K562 (cell line): ENCODE data around the gene HDHD5. TPM values are rescaled to one million over a fixed set of nuclear protein-coding genes. Genes with fewer than 3 reads are reported as not detected.

ENCODE experiments used
- CUX1 ChIP-seq: fragments of 200-800 bp; sonication (Bioruptor generic); IDR thresholded peaks from 2 replicates; pipeline ENCODE4 v1.6.1; 2016; ENCODE audit warnings: missing genetic modification characterization, missing compliant biosample characterization
- HCFC1 ChIP-seq: IDR thresholded peaks from 2 replicates; pipeline ENCODE4 v1.6.1; 2012; ENCODE audit warnings: low read depth, low read length, improper control_type of control experiment
- PATZ1 ChIP-seq: fragments of 250-450 bp; sonication (Bioruptor Pico); IDR thresholded peaks from 2 replicates; pipeline ENCODE4 v1.5.0; 2020; ENCODE audit warnings: mild to moderate bottlenecking, borderline replicate concordance
- PREB ChIP-seq: sonication (generic); formaldehyde crosslinking; IDR thresholded peaks from 2 replicates; pipeline ENCODE4 v1.8.1; 2023; ENCODE audit warnings: mild to moderate bottlenecking, missing genetic modification reagents
- polyA plus RNA-seq, 8 experiments: library from polyadenylated mRNA; depleted of rRNA in 4 of 8; stranded (reverse) in 5 of 8; unstranded in 3 of 8; fragments of >200 nt; fragmentation: Nextera tagmentation in 2 of 8; fragmentation: Illumina TruSeq in 1 of 8; extraction: Ambion mirVana in 2 of 8; extraction: Trizol in 1 of 8; gene quantifications; 2 replicates each; pipeline versions ENCODE4 v1.2.1 to v1.2.3, GENCODE V29; 2011 to 2014; ENCODE audit warnings: inconsistent platforms in 1 of 8, missing spikeins in 1 of 8
- total RNA-seq, 7 experiments: library from RNA; depleted of rRNA in 6 of 7; stranded (reverse); fragments of >200 nt in 6 of 7; fragmentation: Illumina TruSeq in 2 of 7; extraction: Trizol in 2 of 7; gene quantifications; 2 replicates each; pipeline versions ENCODE4 v1.2.1 to v1.2.3, GENCODE V29; 2011 to 2021; ENCODE audit warnings: low replicate concordance in 1 of 7
- TF ChIP-seq, protein P1 (sequence below): fragments of 250-450 bp; sonication (Bioruptor Pico); IDR thresholded peaks from 2 replicates; pipeline ENCODE4 v1.5.0; 2021
- TF ChIP-seq, protein P2 (sequence below): fragments of 250-450 bp; sonication (Bioruptor Pico); IDR thresholded peaks from 2 replicates; pipeline ENCODE4 v1.4.0; 2020; ENCODE audit warnings: mild to moderate bottlenecking, moderate library complexity

The HDHD5 gene
- total and polyA plus RNA-seq, 9 of the 15 experiments (the other 6 are each of a cell fraction or from before 2014, with no cell fraction given): 1.6 to 36.6 (median 24.2) TPM

DNA sequence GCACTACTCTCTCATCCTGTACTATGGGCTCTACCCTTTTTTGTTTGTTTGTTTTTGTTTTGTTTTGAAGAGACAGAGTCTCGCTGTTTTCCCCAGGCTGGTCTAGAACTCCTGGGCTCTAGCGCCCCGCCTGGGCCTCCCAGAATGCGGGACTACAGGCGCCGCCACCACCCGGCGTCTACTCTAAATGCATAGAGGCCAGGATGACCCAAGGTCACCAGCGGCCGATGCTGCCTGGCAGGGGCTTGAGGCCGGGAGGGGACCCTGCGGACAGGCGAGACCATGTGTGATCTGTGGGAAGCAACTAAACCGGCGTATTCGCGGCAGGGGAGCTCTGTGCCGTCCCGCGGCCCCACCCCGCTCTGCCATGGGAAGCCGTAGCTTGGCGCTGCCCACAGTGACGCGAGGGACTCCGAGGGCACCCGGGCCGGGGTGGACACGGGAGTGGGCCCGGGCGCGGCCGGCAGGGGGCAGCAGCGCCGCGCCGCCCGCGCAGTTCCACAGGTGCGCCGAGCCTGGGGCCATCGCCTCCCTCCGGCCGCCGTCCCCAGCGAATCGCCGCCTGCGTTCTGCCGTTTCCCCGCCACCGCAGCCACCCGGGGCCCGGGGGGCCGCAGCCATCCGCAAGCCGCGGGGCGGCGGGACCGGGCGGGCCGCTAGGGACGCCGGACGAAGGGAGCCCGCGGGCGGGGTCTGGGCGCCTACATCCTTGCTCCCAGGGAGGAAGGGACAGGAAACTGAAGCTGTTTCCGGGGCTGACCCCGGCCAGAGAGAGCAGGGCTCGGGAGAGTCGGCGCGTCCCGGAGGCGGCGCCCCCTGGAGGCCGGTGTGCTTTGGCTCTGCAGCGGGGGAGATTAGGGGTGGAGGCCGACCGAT is 12.3 kb upstream of the HDHD5 start (continued):
- TF ChIP-seq PATZ1 (CRISPR knock-in tag) (no peak), HCFC1 (peak; percentile 63; the same call in 1 of the 2 replicates), CUX1 (CRISPR knock-in tag) (no peak), PREB (CRISPR knock-in tag) (no peak)
- TF ChIP-seq, protein P1, sequence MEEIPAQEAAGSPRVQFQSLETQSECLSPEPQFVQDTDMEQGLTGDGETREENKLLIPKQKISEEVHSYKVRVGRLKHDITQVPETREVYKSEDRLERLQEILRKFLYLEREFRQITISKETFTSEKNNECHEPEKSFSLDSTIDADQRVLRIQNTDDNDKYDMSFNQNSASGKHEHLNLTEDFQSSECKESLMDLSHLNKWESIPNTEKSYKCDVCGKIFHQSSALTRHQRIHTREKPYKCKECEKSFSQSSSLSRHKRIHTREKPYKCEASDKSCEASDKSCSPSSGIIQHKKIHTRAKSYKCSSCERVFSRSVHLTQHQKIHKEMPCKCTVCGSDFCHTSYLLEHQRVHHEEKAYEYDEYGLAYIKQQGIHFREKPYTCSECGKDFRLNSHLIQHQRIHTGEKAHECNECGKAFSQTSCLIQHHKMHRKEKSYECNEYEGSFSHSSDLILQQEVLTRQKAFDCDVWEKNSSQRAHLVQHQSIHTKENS: no peak
- TF ChIP-seq, protein P2, sequence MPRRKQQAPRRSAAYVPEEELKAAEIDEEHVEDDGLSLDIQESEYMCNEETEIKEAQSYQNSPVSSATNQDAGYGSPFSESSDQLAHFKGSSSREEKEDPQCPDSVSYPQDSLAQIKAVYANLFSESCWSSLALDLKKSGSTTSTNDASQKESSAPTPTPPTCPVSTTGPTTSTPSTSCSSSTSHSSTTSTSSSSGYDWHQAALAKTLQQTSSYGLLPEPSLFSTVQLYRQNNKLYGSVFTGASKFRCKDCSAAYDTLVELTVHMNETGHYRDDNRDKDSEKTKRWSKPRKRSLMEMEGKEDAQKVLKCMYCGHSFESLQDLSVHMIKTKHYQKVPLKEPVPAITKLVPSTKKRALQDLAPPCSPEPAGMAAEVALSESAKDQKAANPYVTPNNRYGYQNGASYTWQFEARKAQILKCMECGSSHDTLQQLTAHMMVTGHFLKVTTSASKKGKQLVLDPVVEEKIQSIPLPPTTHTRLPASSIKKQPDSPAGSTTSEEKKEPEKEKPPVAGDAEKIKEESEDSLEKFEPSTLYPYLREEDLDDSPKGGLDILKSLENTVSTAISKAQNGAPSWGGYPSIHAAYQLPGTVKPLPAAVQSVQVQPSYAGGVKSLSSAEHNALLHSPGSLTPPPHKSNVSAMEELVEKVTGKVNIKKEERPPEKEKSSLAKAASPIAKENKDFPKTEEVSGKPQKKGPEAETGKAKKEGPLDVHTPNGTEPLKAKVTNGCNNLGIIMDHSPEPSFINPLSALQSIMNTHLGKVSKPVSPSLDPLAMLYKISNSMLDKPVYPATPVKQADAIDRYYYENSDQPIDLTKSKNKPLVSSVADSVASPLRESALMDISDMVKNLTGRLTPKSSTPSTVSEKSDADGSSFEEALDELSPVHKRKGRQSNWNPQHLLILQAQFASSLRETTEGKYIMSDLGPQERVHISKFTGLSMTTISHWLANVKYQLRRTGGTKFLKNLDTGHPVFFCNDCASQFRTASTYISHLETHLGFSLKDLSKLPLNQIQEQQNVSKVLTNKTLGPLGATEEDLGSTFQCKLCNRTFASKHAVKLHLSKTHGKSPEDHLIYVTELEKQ (CRISPR knock-in tag): no peak
